Esophagus muscularis mucosa (tissue), 3 donors: ENCODE measurements around the gene CNNM1.

Source experiments
- EP300 ChIP-seq: sonication (generic); formaldehyde crosslinking; IDR thresholded peaks from one replicate; pipeline ENCODE4 v1.6.1; 2017; ENCODE audit warnings: antibody characterized with exemption
- TF ChIP-seq, protein P1 (sequence below), 3 experiments: fragments of 200-600 bp in 2 of 3; fragments of 450-650 bp in 1 of 3; sonication (generic) in 2 of 3; IDR thresholded peaks; one replicate each; pipeline ENCODE4 v1.5.1; 2017 to 2019; ENCODE audit warnings: antibody characterized with exemption in 3 of 3, mild to moderate bottlenecking in 2 of 3, moderate library complexity in 1 of 3

- TF ChIP-seq, protein P1, sequence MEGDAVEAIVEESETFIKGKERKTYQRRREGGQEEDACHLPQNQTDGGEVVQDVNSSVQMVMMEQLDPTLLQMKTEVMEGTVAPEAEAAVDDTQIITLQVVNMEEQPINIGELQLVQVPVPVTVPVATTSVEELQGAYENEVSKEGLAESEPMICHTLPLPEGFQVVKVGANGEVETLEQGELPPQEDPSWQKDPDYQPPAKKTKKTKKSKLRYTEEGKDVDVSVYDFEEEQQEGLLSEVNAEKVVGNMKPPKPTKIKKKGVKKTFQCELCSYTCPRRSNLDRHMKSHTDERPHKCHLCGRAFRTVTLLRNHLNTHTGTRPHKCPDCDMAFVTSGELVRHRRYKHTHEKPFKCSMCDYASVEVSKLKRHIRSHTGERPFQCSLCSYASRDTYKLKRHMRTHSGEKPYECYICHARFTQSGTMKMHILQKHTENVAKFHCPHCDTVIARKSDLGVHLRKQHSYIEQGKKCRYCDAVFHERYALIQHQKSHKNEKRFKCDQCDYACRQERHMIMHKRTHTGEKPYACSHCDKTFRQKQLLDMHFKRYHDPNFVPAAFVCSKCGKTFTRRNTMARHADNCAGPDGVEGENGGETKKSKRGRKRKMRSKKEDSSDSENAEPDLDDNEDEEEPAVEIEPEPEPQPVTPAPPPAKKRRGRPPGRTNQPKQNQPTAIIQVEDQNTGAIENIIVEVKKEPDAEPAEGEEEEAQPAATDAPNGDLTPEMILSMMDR (IDR thresholded peaks at IDR 0.05) = no peak
- no peak for TF ChIP-seq EP300
Observed at GRCh38 chr10:99369126-99369525, 40.0 kb downstream of the CNNM1 start.
